Tongue (tissue), 2 donors: ENCODE data around the gene KLK10. TPM values are rescaled to one million over a fixed set of nuclear protein-coding genes. Genes with fewer than 3 reads are reported as not detected.
A peak's percentile ranks its signal among the peaks of the same experiment; 100 is the strongest.

Experiments
- DNase-seq: peaks from one replicate; pipeline ENCODE4 v3.0.0-alpha.2; 2015
- total RNA-seq: library from RNA; depleted of rRNA; stranded (reverse); fragments of >200 nt; gene quantifications from one replicate; pipeline ENCODE4 v1.2.3, GENCODE V29; 2014

KLK10 gene
- 13.8 TPM for total RNA-seq

GRCh38 chr19:51019544-51019925 lies at the start of gene KLK10:
KLK10 (minus strand) TSS chr19:51019709; CDS start chr19:51019130, 579 bp downstream.
- DNase-seq: no peak

GRCh38 chr19:51066393-51067186 lies 47.1 kb upstream of the KLK10 start:
- no peak for DNase-seq

- no peak for DNase-seq
These were observed 45.9 kb upstream of the KLK10 start for GRCh38 chr19:51065221-51065960.

- peak; percentile 2 for DNase-seq
These were observed 45.2 kb upstream of the KLK10 start, which contains the start of gene KLK13 for GRCh38 chr19:51064534-51065220. KLK13 (minus strand) TSS chr19:51065092; CDS start chr19:51065067, 25 bp downstream.

- DNase-seq: no peak
These were observed 44.2 kb upstream of the KLK10 start for GRCh38 chr19:51063664-51064063.

GRCh38 chr19:51060973-51061372 lies 41.5 kb upstream of the KLK10 start:
- no peak for DNase-seq

GRCh38 chr19:51060336-51060735 lies 40.8 kb upstream of the KLK10 start:
- no peak for DNase-seq

GRCh38 chr19:51059715-51060114 lies 40.2 kb upstream of the KLK10 start:
- no peak for DNase-seq

- DNase-seq: no peak
These were observed 36.4 kb upstream of the KLK10 start for GRCh38 chr19:51055866-51056265.

- DNase-seq: peak; percentile 6
These were observed 27.5 kb upstream of the KLK10 start for GRCh38 chr19:51047031-51047335.

- no peak for DNase-seq
These were observed 24.8 kb upstream of the KLK10 start for GRCh38 chr19:51044327-51044726.

- no peak for DNase-seq
These were observed 24.0 kb upstream of the KLK10 start for GRCh38 chr19:51043497-51043896.

- no peak for DNase-seq
These were observed 20.6 kb upstream of the KLK10 start for GRCh38 chr19:51040151-51040550.

- no peak for DNase-seq
These were observed 17.0 kb upstream of the KLK10 start for GRCh38 chr19:51036519-51036918.

GRCh38 chr19:51034704-51035103 lies 15.2 kb upstream of the KLK10 start, which contains the start of gene KLK12:
KLK12 (minus strand) TSS chr19:51035002; CDS start chr19:51034621, 381 bp downstream.
- no peak for DNase-seq

- DNase-seq: no peak
These were observed 12.3 kb upstream of the KLK10 start for GRCh38 chr19:51031880-51032225.

- no peak for DNase-seq
These were observed 11.8 kb upstream of the KLK10 start for GRCh38 chr19:51031220-51031879.

- DNase-seq: no peak
These were observed 11.1 kb upstream of the KLK10 start for GRCh38 chr19:51030631-51031030.

GRCh38 chr19:51029718-51030117 lies 10.2 kb upstream of the KLK10 start:
- no peak for DNase-seq

- DNase-seq: no peak
These were observed 8.4 kb upstream of the KLK10 start for GRCh38 chr19:51027873-51028272.

- DNase-seq: peak; percentile 33
These were observed 7.8 kb upstream of the KLK10 start for GRCh38 chr19:51027126-51027806.

- peak; percentile 22 for DNase-seq
These were observed 7.0 kb upstream of the KLK10 start, which contains the start of gene KLK11 for GRCh38 chr19:51026554-51026831. KLK11 (minus strand) TSS chr19:51026616; CDS start chr19:51025631, 985 bp downstream.
